HepG2 (cell line): Measurements from ENCODE around the gene XXYLT1.

Source experiments
- BHLHE40 ChIP-seq: IDR thresholded peaks from 2 replicates; pipeline ENCODE4 v1.6.1; 2011; ENCODE audit warnings: low read length, improper control_type of control experiment
- CEBPB ChIP-seq: IDR thresholded peaks from 2 replicates; pipeline ENCODE4 v1.6.1; 2011; ENCODE audit warnings: low read depth, low read length, improper control_type of control experiment, borderline replicate concordance
- CTCF ChIP-seq: sonication (generic); formaldehyde crosslinking; IDR thresholded peaks from 2 replicates; pipeline ENCODE4 v1.5.0; 2020; ENCODE audit warnings: mild to moderate bottlenecking, missing genetic modification reagents, moderate library complexity
- EZH2 ChIP-seq: conservative IDR thresholded peaks from 2 replicates; pipeline ENCODE4 v1.6.1; 2012; ENCODE audit warnings: mild to moderate bottlenecking, low read depth, low read length, moderate library complexity
- HDAC6 ChIP-seq: fragments of 200-600 bp; sonication (generic); IDR thresholded peaks from 2 replicates; pipeline ENCODE4 v1.7.0; 2017; ENCODE audit warnings: mild to moderate bottlenecking, antibody characterized with exemption, low read length, low read depth
- HNRNPK ChIP-seq: fragments of 200-400 bp; formaldehyde crosslinking; IDR thresholded peaks from 2 replicates; pipeline ENCODE4 v1.6.1; 2018; ENCODE audit warnings: low read length, low read depth, moderate library complexity, mild to moderate bottlenecking; ENCODE audit not compliant: poor library complexity, severe bottlenecking
- MAX ChIP-seq: IDR thresholded peaks from 2 replicates; pipeline ENCODE4 v1.6.1; 2012; ENCODE audit warnings: inconsistent platforms
- REST ChIP-seq, 2 experiments: IDR thresholded peaks; 2 replicates each; pipeline ENCODE4 v1.6.1; 2011 to 2012; ENCODE audit warnings: low read length in 2 of 2, borderline replicate concordance in 1 of 2, low read depth in 1 of 2, mild to moderate bottlenecking in 1 of 2, moderate library complexity in 1 of 2
- SMARCC2 ChIP-seq: fragments of 450-650 bp; IDR thresholded peaks from 2 replicates; pipeline ENCODE4 v1.6.1; 2017; ENCODE audit warnings: antibody characterized with exemption, mild to moderate bottlenecking
- ZNF232 ChIP-seq: sonication (generic); formaldehyde crosslinking; IDR thresholded peaks from 2 replicates; pipeline ENCODE4 v1.4.0; 2020; ENCODE audit warnings: missing genetic modification reagents, borderline replicate concordance

GRCh38 chr3:195172896-195173295, 98.1 kb downstream of the XXYLT1 start:
- TF ChIP-seq CTCF: no peak
- no peak for TF ChIP-seq BHLHE40
- no peak for TF ChIP-seq MAX
- no peak for TF ChIP-seq EZH2
- no peak for TF ChIP-seq HNRNPK
- TF ChIP-seq ZNF232 (CRISPR knock-in tag): no peak
- no peak for TF ChIP-seq REST (IDR thresholded peaks at IDR 0.05; ENCODE audit: borderline replicate concordance in 1 of 2, low read depth in 1 of 2, low read length in 2 of 2)
- no peak for TF ChIP-seq HDAC6
- TF ChIP-seq CEBPB: no peak
- TF ChIP-seq SMARCC2: no peak
